HepG2 (cell line): ENCODE results near the gene ARIH2. TPM values are rescaled to one million over a fixed set of nuclear protein-coding genes. Genes with fewer than 3 reads are reported as not detected.
A peak's percentile ranks its signal among the peaks of the same experiment; 100 is the strongest.

Experiments used
- AHDC1 ChIP-seq: sonication (generic); formaldehyde crosslinking; IDR thresholded peaks from 2 replicates; pipeline ENCODE4 v1.5.1; 2020; ENCODE audit warnings: mild to moderate bottlenecking, missing genetic modification reagents, borderline replicate concordance
- CBX1 ChIP-seq: IDR thresholded peaks from one replicate; pipeline ENCODE4 v1.6.1; 2016; ENCODE audit warnings: antibody characterized with exemption, low read depth
- CREM ChIP-seq, 2 experiments: sonication (generic) in 1 of 2; formaldehyde crosslinking in 1 of 2; IDR thresholded peaks; 2 replicates each; pipeline versions ENCODE4 v1.4.0 to v1.6.1; 2016 to 2020; ENCODE audit warnings: antibody characterized with exemption in 1 of 2, mild to moderate bottlenecking in 1 of 2, missing genetic modification reagents in 1 of 2
- FOXP1 ChIP-seq, 2 experiments: fragments of 450-650 bp in 1 of 2; IDR thresholded peaks; 2 replicates each; pipeline ENCODE4 v1.6.1; 2017 to 2018; ENCODE audit warnings: antibody characterized with exemption in 1 of 2
- HCFC1 ChIP-seq: fragments of 150-350 bp; IDR thresholded peaks from 2 replicates; pipeline ENCODE4 v1.6.1; 2014; ENCODE audit warnings: low read depth, low read length
- MYC ChIP-seq: sonication (generic); formaldehyde crosslinking; IDR thresholded peaks from 2 replicates; pipeline ENCODE4 v1.9.0; 2021; ENCODE audit warnings: missing genetic modification reagents, borderline replicate concordance
- POLR2G ChIP-seq: fragments of 200-400 bp; formaldehyde crosslinking; IDR thresholded peaks from 2 replicates; pipeline ENCODE4 v1.6.1; 2018; ENCODE audit warnings: mild to moderate bottlenecking, low read depth, low read length, moderate library complexity
- SAFB2 ChIP-seq: sonication (generic); formaldehyde crosslinking; IDR thresholded peaks from 2 replicates; pipeline ENCODE4 v1.5.1; 2020; ENCODE audit warnings: missing genetic modification reagents, low read depth, mild to moderate bottlenecking, borderline replicate concordance
- SNRNP70 ChIP-seq: fragments of 200-400 bp; formaldehyde crosslinking; IDR thresholded peaks from 2 replicates; pipeline ENCODE4 v1.6.1; 2017; ENCODE audit warnings: mild to moderate bottlenecking, low read depth, low read length, moderate library complexity
- TRIM24 ChIP-seq: sonication (generic); formaldehyde crosslinking; IDR thresholded peaks from 2 replicates; pipeline ENCODE4 v1.8.0; 2022; ENCODE audit warnings: mild to moderate bottlenecking, missing genetic modification reagents
- ZNF20 ChIP-seq: sonication (generic); formaldehyde crosslinking; IDR thresholded peaks from 2 replicates; pipeline ENCODE4 v1.4.0; 2020; ENCODE audit warnings: mild to moderate bottlenecking, moderate library complexity, missing genetic modification reagents
- ZNF724P ChIP-seq: sonication (generic); formaldehyde crosslinking; IDR thresholded peaks from 2 replicates; pipeline ENCODE4 v1.8.0; 2022; ENCODE audit warnings: missing genetic modification reagents, borderline replicate concordance
- ZNF749 ChIP-seq: sonication (generic); formaldehyde crosslinking; IDR thresholded peaks from 2 replicates; pipeline ENCODE4 v1.8.0; 2022; ENCODE audit warnings: mild to moderate bottlenecking, missing genetic modification reagents, moderate library complexity, borderline replicate concordance
- ZNF776 ChIP-seq: sonication (generic); formaldehyde crosslinking; IDR thresholded peaks from 2 replicates; pipeline ENCODE4 v1.4.0; 2020; ENCODE audit warnings: mild to moderate bottlenecking, missing genetic modification reagents
- ZNF841 ChIP-seq: sonication (generic); formaldehyde crosslinking; IDR thresholded peaks from 2 replicates; pipeline ENCODE4 v1.8.1; 2023; ENCODE audit warnings: missing genetic modification reagents, borderline replicate concordance
- polyA plus RNA-seq, 8 experiments: library from polyadenylated mRNA; depleted of rRNA in 3 of 8; stranded (reverse) in 7 of 8; unstranded in 1 of 8; fragments of >200 nt; fragmentation: Illumina TruSeq in 4 of 8; extraction: Trizol in 4 of 8; gene quantifications; 2 replicates each; pipeline versions ENCODE4 v1.2.1 to v1.2.3, GENCODE V29; 2011 to 2016; ENCODE audit warnings: low read depth in 4 of 8, missing spikeins in 1 of 8, mixed read lengths in 1 of 8; ENCODE audit not compliant: insufficient read depth in 1 of 8
- total RNA-seq, 5 experiments: library from RNA; depleted of rRNA; stranded (reverse); fragments of >200 nt; fragmentation: Illumina TruSeq; extraction: Trizol; gene quantifications; 2 replicates each; pipeline ENCODE4 v1.2.3, GENCODE V29; 2016; ENCODE audit warnings: low read depth in 1 of 5
- TF ChIP-seq, protein P1 (sequence below): sonication (generic); formaldehyde crosslinking; IDR thresholded peaks from 2 replicates; pipeline ENCODE4 v1.4.0; 2020; ENCODE audit warnings: missing genetic modification reagents
- TF ChIP-seq, protein P2 (sequence below): sonication (generic); formaldehyde crosslinking; IDR thresholded peaks from 2 replicates; pipeline ENCODE4 v1.4.0; 2020; ENCODE audit warnings: missing genetic modification reagents

ARIH2 gene
- total and polyA plus RNA-seq, 2 of the 13 experiments (the other 11 are each of a cell fraction or from before 2014, with no cell fraction given), result 64.8 to 83.3 TPM

DNA sequence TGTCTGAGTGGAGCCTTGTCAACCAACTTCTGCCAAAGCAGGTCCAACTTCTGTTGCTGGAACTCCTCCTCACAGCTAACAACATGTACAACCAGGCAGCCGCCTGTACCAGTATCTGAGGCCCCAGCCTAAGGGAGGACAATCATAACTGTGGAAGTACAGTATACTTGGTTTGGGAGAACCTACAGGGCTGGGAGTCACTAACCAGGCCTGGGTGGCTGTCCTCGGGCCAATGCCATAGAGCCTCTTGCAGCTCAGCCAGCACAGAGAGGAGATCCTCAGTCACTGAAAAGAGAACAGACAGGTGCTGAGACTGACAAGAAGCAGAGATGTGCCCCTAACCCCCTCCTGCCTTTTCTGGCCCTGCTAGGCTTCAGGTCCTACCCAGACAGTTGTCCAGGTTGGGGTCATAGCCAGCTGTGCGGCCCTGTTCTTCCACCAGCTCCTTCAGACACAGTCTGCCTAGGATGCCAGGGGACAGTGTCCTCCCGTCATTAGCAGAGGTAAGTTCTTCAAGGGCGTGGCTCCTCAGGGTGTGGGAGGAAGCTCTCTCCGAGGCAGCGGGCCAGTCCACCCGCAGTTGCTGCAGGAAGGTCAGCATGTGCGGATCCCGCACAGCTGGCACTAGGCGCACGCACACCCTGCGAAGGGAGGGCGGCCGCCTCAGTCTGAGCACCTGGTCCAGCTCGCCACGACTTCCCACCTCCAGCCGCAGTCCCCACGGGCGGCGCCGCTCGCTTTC is 98.8 kb downstream of the ARIH2 start (continued):
- TF ChIP-seq MYC (CRISPR knock-in tag) (peak; percentile 3; the same call in 1 of the 2 replicates), SAFB2 (CRISPR knock-in tag) (no peak), CREM (IDR thresholded peaks at IDR 0.05) (no peak), CREM (CRISPR knock-in tag; IDR thresholded peaks at IDR 0.05) (no peak), ZNF20 (CRISPR knock-in tag) (no peak), AHDC1 (no peak), FOXP1 (IDR thresholded peaks at IDR 0.05) (no peak), FOXP1 (CRISPR knock-in tag; IDR thresholded peaks at IDR 0.05) (no peak), ZNF724P (CRISPR knock-in tag) (no peak), ZNF749 (CRISPR knock-in tag) (no peak), TRIM24 (CRISPR knock-in tag) (no peak), ZNF841 (CRISPR knock-in tag) (no peak), CBX1 (no peak), HCFC1 (no peak), ZNF776 (CRISPR knock-in tag) (no peak), SNRNP70 (no peak), POLR2G (0 out of 2 replicates have a peak, but pooled peaks have one; percentile 21)
- TF ChIP-seq, protein P1, sequence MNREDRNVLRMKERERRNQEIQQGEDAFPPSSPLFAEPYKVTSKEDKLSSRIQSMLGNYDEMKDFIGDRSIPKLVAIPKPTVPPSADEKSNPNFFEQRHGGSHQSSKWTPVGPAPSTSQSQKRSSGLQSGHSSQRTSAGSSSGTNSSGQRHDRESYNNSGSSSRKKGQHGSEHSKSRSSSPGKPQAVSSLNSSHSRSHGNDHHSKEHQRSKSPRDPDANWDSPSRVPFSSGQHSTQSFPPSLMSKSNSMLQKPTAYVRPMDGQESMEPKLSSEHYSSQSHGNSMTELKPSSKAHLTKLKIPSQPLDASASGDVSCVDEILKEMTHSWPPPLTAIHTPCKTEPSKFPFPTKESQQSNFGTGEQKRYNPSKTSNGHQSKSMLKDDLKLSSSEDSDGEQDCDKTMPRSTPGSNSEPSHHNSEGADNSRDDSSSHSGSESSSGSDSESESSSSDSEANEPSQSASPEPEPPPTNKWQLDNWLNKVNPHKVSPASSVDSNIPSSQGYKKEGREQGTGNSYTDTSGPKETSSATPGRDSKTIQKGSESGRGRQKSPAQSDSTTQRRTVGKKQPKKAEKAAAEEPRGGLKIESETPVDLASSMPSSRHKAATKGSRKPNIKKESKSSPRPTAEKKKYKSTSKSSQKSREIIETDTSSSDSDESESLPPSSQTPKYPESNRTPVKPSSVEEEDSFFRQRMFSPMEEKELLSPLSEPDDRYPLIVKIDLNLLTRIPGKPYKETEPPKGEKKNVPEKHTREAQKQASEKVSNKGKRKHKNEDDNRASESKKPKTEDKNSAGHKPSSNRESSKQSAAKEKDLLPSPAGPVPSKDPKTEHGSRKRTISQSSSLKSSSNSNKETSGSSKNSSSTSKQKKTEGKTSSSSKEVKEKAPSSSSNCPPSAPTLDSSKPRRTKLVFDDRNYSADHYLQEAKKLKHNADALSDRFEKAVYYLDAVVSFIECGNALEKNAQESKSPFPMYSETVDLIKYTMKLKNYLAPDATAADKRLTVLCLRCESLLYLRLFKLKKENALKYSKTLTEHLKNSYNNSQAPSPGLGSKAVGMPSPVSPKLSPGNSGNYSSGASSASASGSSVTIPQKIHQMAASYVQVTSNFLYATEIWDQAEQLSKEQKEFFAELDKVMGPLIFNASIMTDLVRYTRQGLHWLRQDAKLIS (CRISPR knock-in tag), result no peak
- TF ChIP-seq, protein P2, sequence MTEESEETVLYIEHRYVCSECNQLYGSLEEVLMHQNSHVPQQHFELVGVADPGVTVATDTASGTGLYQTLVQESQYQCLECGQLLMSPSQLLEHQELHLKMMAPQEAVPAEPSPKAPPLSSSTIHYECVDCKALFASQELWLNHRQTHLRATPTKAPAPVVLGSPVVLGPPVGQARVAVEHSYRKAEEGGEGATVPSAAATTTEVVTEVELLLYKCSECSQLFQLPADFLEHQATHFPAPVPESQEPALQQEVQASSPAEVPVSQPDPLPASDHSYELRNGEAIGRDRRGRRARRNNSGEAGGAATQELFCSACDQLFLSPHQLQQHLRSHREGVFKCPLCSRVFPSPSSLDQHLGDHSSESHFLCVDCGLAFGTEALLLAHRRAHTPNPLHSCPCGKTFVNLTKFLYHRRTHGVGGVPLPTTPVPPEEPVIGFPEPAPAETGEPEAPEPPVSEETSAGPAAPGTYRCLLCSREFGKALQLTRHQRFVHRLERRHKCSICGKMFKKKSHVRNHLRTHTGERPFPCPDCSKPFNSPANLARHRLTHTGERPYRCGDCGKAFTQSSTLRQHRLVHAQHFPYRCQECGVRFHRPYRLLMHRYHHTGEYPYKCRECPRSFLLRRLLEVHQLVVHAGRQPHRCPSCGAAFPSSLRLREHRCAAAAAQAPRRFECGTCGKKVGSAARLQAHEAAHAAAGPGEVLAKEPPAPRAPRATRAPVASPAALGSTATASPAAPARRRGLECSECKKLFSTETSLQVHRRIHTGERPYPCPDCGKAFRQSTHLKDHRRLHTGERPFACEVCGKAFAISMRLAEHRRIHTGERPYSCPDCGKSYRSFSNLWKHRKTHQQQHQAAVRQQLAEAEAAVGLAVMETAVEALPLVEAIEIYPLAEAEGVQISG, result no peak
